Uterus (tissue), 2 donors: Measurements from ENCODE around the gene EMID1.

Experiments used
- POLR2A ChIP-seq, 2 donors: fragments of 450-650 bp; IDR thresholded peaks; one replicate each; pipeline ENCODE4 v1.6.1; 2016; ENCODE audit warnings: antibody characterized with exemption in 2 of 2, mild to moderate bottlenecking in 1 of 2, moderate library complexity in 1 of 2
- TF ChIP-seq, protein P1 (sequence below), 4 experiments: fragments of 200-600 bp in 2 of 4; fragments of 450-650 bp in 2 of 4; sonication (generic) in 2 of 4; IDR thresholded peaks; one replicate each; pipeline ENCODE4 v1.5.1; 2016 to 2019; ENCODE audit warnings: antibody characterized with exemption in 4 of 4, mild to moderate bottlenecking in 2 of 4, moderate library complexity in 1 of 4

DNA sequence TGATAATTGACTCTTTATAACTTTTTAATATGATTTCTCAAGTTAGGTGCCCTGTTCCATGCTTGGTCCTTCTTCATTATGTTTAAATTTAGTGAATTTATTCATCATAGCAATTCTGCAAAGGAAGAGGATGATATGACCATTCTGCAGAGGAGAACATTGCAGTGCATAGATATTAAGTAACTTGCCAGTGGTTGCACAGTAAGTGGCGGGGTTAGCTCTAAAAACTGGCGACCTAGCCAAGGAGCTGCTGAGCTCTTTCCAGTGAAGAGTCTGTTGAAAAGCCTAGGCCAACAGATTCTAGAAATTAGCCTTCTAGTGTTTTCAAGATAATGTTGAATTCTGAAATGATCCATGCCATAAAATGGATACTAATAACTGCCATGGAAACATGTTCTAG is 66.9 kb downstream of the EMID1 start:
- no peak for TF ChIP-seq POLR2A (IDR thresholded peaks at IDR 0.05)
- TF ChIP-seq, protein P1, sequence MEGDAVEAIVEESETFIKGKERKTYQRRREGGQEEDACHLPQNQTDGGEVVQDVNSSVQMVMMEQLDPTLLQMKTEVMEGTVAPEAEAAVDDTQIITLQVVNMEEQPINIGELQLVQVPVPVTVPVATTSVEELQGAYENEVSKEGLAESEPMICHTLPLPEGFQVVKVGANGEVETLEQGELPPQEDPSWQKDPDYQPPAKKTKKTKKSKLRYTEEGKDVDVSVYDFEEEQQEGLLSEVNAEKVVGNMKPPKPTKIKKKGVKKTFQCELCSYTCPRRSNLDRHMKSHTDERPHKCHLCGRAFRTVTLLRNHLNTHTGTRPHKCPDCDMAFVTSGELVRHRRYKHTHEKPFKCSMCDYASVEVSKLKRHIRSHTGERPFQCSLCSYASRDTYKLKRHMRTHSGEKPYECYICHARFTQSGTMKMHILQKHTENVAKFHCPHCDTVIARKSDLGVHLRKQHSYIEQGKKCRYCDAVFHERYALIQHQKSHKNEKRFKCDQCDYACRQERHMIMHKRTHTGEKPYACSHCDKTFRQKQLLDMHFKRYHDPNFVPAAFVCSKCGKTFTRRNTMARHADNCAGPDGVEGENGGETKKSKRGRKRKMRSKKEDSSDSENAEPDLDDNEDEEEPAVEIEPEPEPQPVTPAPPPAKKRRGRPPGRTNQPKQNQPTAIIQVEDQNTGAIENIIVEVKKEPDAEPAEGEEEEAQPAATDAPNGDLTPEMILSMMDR (IDR thresholded peaks at IDR 0.05) = no peak
